Measurements from ENCODE around the gene ESR1.
A peak's percentile ranks its signal among the peaks of the same experiment; 100 is the strongest.

The ESR1 gene

GRCh38 chr6:152085451-152085921 is 278.0 kb downstream of the ESR1 start:
- no peak overlapping the region for H2BK5ac ChIP-seq (ENCODE audit: low read length)
- H3K4me3 ChIP-seq (ENCODE audit: low read length), result no peak overlapping the region
- no peak overlapping the region for H4K8ac ChIP-seq (ENCODE audit: low read depth, low read length)
- no peaks in the 10 kb centered on the region for H3K4me1 ChIP-seq (ENCODE audit: control insufficient read depth, low read depth, low read length)
- H3K9ac ChIP-seq (ENCODE audit: low read length), result no peak overlapping the region
- H4K5ac ChIP-seq (ENCODE audit: low read length), result no peak overlapping the region
- H3K4ac ChIP-seq (ENCODE audit: low read depth, low read length), result no peak overlapping the region
- no peak overlapping the region for H2BK120ac ChIP-seq (ENCODE audit: low read depth, low read length)
- H3K27ac ChIP-seq (ENCODE audit: low read depth, low read length), result no peak overlapping the region
- DNase-seq, result no peak
- H3K36me3 ChIP-seq (ENCODE audit: control insufficient read depth, insufficient read depth, low read length), result no peaks in the 10 kb centered on the region
- H3K4me2 ChIP-seq (ENCODE audit: low read length), result no peak overlapping the region
- H3K18ac ChIP-seq (ENCODE audit: low read length), result no peak overlapping the region
- no peak overlapping the region for H3K23ac ChIP-seq (ENCODE audit: low read length)
- WGBS (ENCODE audit: extremely low coverage, insufficient coverage, low lambda C conversion rate), result no CpG with 5 or more reads among the region's 4 CpGs
- no peaks in the 10 kb centered on the region for H3K27me3 ChIP-seq (ENCODE audit: insufficient read depth, low read length, poor library complexity)
- no peak overlapping the region for H2BK15ac ChIP-seq (replicated peaks; ENCODE audit: low read depth)
- H2AK5ac ChIP-seq (ENCODE audit: low read length), result no peak overlapping the region
- H3K79me1 ChIP-seq (ENCODE audit: low read length), result no peaks in the 10 kb centered on the region
- no peak overlapping the region for H3K56ac ChIP-seq (ENCODE audit: low read length)
- no peaks in the 10 kb centered on the region for H3K79me2 ChIP-seq (ENCODE audit: control insufficient read depth, insufficient read depth, low read length)

GRCh38 chr6:152086223-152086873 is 278.9 kb downstream of the ESR1 start:
- Histone ChIP-seq H2BK5ac (ENCODE audit: low read length) (no peak overlapping the region), H3K9ac (ENCODE audit: low read length) (no peak overlapping the region), H3K56ac (ENCODE audit: low read length) (no peak overlapping the region), H3K27me3 (ENCODE audit: insufficient read depth, low read length, poor library complexity) (no peaks in the 10 kb centered on the region), H3K4me3 (ENCODE audit: low read length) (no peak overlapping the region), H3K4ac (ENCODE audit: low read depth, low read length) (no peak overlapping the region), H3K4me2 (ENCODE audit: low read length) (no peak overlapping the region), H2BK15ac (replicated peaks; ENCODE audit: low read depth) (no peak overlapping the region), H2AK5ac (ENCODE audit: low read length) (no peak overlapping the region), H3K4me1 (ENCODE audit: control insufficient read depth, low read depth, low read length) (no peaks in the 10 kb centered on the region), H3K36me3 (ENCODE audit: control insufficient read depth, insufficient read depth, low read length) (no peaks in the 10 kb centered on the region), H3K79me2 (ENCODE audit: control insufficient read depth, insufficient read depth, low read length) (no peaks in the 10 kb centered on the region), H3K23ac (ENCODE audit: low read length) (no peak overlapping the region), H3K79me1 (ENCODE audit: low read length) (no peaks in the 10 kb centered on the region), H4K8ac (ENCODE audit: low read depth, low read length) (no peak overlapping the region), H3K18ac (ENCODE audit: low read length) (no peak overlapping the region), H2BK120ac (ENCODE audit: low read depth, low read length) (no peak overlapping the region), H3K27ac (ENCODE audit: low read depth, low read length) (no peak overlapping the region), H4K5ac (ENCODE audit: low read length) (no peak overlapping the region)
- no peak for DNase-seq
- no CpG with 5 or more reads among the region's 3 CpGs for WGBS (ENCODE audit: extremely low coverage, insufficient coverage, low lambda C conversion rate)

GRCh38 chr6:152087096-152087495 is 279.6 kb downstream of the ESR1 start:
- Histone ChIP-seq H2AK5ac (ENCODE audit: low read length) (no peak overlapping the region), H3K79me1 (ENCODE audit: low read length) (no peaks in the 10 kb centered on the region), H2BK15ac (replicated peaks; ENCODE audit: low read depth) (no peak overlapping the region), H3K56ac (ENCODE audit: low read length) (no peak overlapping the region), H3K4me2 (ENCODE audit: low read length) (no peak overlapping the region), H3K4me1 (ENCODE audit: control insufficient read depth, low read depth, low read length) (no peaks in the 10 kb centered on the region), H3K36me3 (ENCODE audit: control insufficient read depth, insufficient read depth, low read length) (no peaks in the 10 kb centered on the region), H3K9ac (ENCODE audit: low read length) (no peak overlapping the region), H3K4ac (ENCODE audit: low read depth, low read length) (no peak overlapping the region), H3K27me3 (ENCODE audit: insufficient read depth, low read length, poor library complexity) (no peaks in the 10 kb centered on the region), H3K27ac (ENCODE audit: low read depth, low read length) (no peak overlapping the region), H2BK5ac (ENCODE audit: low read length) (no peak overlapping the region), H3K23ac (ENCODE audit: low read length) (no peak overlapping the region), H3K18ac (ENCODE audit: low read length) (no peak overlapping the region), H4K5ac (ENCODE audit: low read length) (no peak overlapping the region), H3K79me2 (ENCODE audit: control insufficient read depth, insufficient read depth, low read length) (no peaks in the 10 kb centered on the region), H3K4me3 (ENCODE audit: low read length) (no peak overlapping the region), H4K8ac (ENCODE audit: low read depth, low read length) (no peak overlapping the region), H2BK120ac (ENCODE audit: low read depth, low read length) (no peak overlapping the region)
- WGBS (ENCODE audit: extremely low coverage, insufficient coverage, low lambda C conversion rate), result no CpG with 5 or more reads among the region's 2 CpGs
- no peak for DNase-seq

GRCh38 chr6:152087701-152088100 is 280.2 kb downstream of the ESR1 start:
- Histone ChIP-seq H3K27ac (ENCODE audit: low read depth, low read length) (no peak overlapping the region), H3K79me2 (ENCODE audit: control insufficient read depth, insufficient read depth, low read length) (no peaks in the 10 kb centered on the region), H3K27me3 (ENCODE audit: insufficient read depth, low read length, poor library complexity) (no peaks in the 10 kb centered on the region), H3K4me1 (ENCODE audit: control insufficient read depth, low read depth, low read length) (no peaks in the 10 kb centered on the region), H3K36me3 (ENCODE audit: control insufficient read depth, insufficient read depth, low read length) (no peaks in the 10 kb centered on the region), H2BK120ac (ENCODE audit: low read depth, low read length) (no peak overlapping the region), H4K5ac (ENCODE audit: low read length) (no peak overlapping the region), H3K4me3 (ENCODE audit: low read length) (no peak overlapping the region), H2BK15ac (replicated peaks; ENCODE audit: low read depth) (no peak overlapping the region), H3K18ac (ENCODE audit: low read length) (no peak overlapping the region), H3K79me1 (ENCODE audit: low read length) (no peaks in the 10 kb centered on the region), H3K4me2 (ENCODE audit: low read length) (no peak overlapping the region), H2BK5ac (ENCODE audit: low read length) (no peak overlapping the region), H3K4ac (ENCODE audit: low read depth, low read length) (no peak overlapping the region), H3K56ac (ENCODE audit: low read length) (no peak overlapping the region), H3K9ac (ENCODE audit: low read length) (no peak overlapping the region), H3K23ac (ENCODE audit: low read length) (no peak overlapping the region), H2AK5ac (ENCODE audit: low read length) (no peak overlapping the region), H4K8ac (ENCODE audit: low read depth, low read length) (no peak overlapping the region)
- no peak for DNase-seq
- no CpG with 5 or more reads among the region's 1 CpG for WGBS (ENCODE audit: extremely low coverage, insufficient coverage, low lambda C conversion rate)

GRCh38 chr6:152089992-152090391 is 282.5 kb downstream of the ESR1 start:
- Histone ChIP-seq H4K8ac (ENCODE audit: low read depth, low read length) (no peak overlapping the region), H3K4ac (ENCODE audit: low read depth, low read length) (no peak overlapping the region), H3K4me1 (ENCODE audit: control insufficient read depth, low read depth, low read length) (peaks cover 6% of the 10 kb centered on the region), H3K18ac (ENCODE audit: low read length) (no peak overlapping the region), H2BK5ac (ENCODE audit: low read length) (no peak overlapping the region), H3K9ac (ENCODE audit: low read length) (no peak overlapping the region), H3K79me2 (ENCODE audit: control insufficient read depth, insufficient read depth, low read length) (no peaks in the 10 kb centered on the region), H3K79me1 (ENCODE audit: low read length) (no peaks in the 10 kb centered on the region), H2BK120ac (ENCODE audit: low read depth, low read length) (no peak overlapping the region), H3K36me3 (ENCODE audit: control insufficient read depth, insufficient read depth, low read length) (no peaks in the 10 kb centered on the region), H3K27me3 (ENCODE audit: insufficient read depth, low read length, poor library complexity) (no peaks in the 10 kb centered on the region), H2AK5ac (ENCODE audit: low read length) (no peak overlapping the region), H3K56ac (ENCODE audit: low read length) (no peak overlapping the region), H3K23ac (ENCODE audit: low read length) (no peak overlapping the region), H2BK15ac (replicated peaks; ENCODE audit: low read depth) (no peak overlapping the region), H3K4me3 (ENCODE audit: low read length) (no peak overlapping the region), H4K5ac (ENCODE audit: low read length) (no peak overlapping the region), H3K4me2 (ENCODE audit: low read length) (no peak overlapping the region), H3K27ac (ENCODE audit: low read depth, low read length) (no peak overlapping the region)
- no CpG with 5 or more reads among the region's 7 CpGs for WGBS (ENCODE audit: extremely low coverage, insufficient coverage, low lambda C conversion rate)
- peak; percentile 28 for DNase-seq

- WGBS (ENCODE audit: extremely low coverage, insufficient coverage, low lambda C conversion rate), result no CpG with 5 or more reads among the region's 2 CpGs
- no peak overlapping the region for H4K5ac ChIP-seq (ENCODE audit: low read length)
- H2BK5ac ChIP-seq (ENCODE audit: low read length), result no peak overlapping the region
- no peak overlapping the region for H3K18ac ChIP-seq (ENCODE audit: low read length)
- DNase-seq, result no peak
- no peak overlapping the region for H3K23ac ChIP-seq (ENCODE audit: low read length)
- H3K9ac ChIP-seq (ENCODE audit: low read length), result no peak overlapping the region
- H4K8ac ChIP-seq (ENCODE audit: low read depth, low read length), result no peak overlapping the region
- H3K27me3 ChIP-seq (ENCODE audit: insufficient read depth, low read length, poor library complexity), result no peaks in the 10 kb centered on the region
- no peak overlapping the region for H2AK5ac ChIP-seq (ENCODE audit: low read length)
- peaks cover 6% of the 10 kb centered on the region for H3K4me1 ChIP-seq (ENCODE audit: control insufficient read depth, low read depth, low read length)
- no peak overlapping the region for H3K4me3 ChIP-seq (ENCODE audit: low read length)
- H3K4ac ChIP-seq (ENCODE audit: low read depth, low read length), result no peak overlapping the region
- no peak overlapping the region for H2BK120ac ChIP-seq (ENCODE audit: low read depth, low read length)
- H3K36me3 ChIP-seq (ENCODE audit: control insufficient read depth, insufficient read depth, low read length), result no peaks in the 10 kb centered on the region
- H3K4me2 ChIP-seq (ENCODE audit: low read length), result no peak overlapping the region
- no peak overlapping the region for H3K27ac ChIP-seq (ENCODE audit: low read depth, low read length)
- no peaks in the 10 kb centered on the region for H3K79me2 ChIP-seq (ENCODE audit: control insufficient read depth, insufficient read depth, low read length)
- H3K79me1 ChIP-seq (ENCODE audit: low read length), result no peaks in the 10 kb centered on the region
- no peak overlapping the region for H2BK15ac ChIP-seq (replicated peaks; ENCODE audit: low read depth)
- H3K56ac ChIP-seq (ENCODE audit: low read length), result no peak overlapping the region
Measured at GRCh38 chr6:152091201-152091600, 283.7 kb downstream of the ESR1 start.
